ENCODE data around the gene GALNT17.

Gene GALNT17

DNA sequence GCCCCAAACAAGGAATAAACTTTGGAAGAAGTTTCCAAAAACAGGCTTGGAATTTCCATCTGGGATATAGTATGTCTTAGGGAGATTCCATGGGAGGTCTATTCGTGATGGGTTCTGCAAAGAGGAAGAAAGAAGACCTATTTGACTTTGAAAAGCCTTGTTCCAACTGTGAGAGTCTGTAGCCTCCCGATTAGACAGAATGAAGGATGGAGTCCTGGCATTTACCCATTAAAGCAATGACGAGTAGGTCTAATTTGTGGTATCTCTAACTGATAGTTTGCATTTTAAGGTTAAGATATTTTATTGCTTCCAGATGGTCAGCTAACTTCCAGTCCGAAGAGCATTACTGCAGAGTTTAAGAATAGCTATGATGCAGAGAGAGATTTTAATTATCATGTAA, 19.5 kb upstream of the GALNT17 start:
- H4K8ac ChIP-seq (ENCODE audit: low read length) = no peak overlapping the region
- H2BK12ac ChIP-seq (ENCODE audit: low read length in 2 of 2) = no peak overlapping the region
- no peak overlapping the region for H4K91ac ChIP-seq (ENCODE audit: low read length)
- H2BK120ac ChIP-seq (ENCODE audit: low read depth, low read length) = no peak overlapping the region
- H3K27ac ChIP-seq (ENCODE audit: low read length, poor library complexity, severe bottlenecking) = no peak overlapping the region
- H3K9ac ChIP-seq (ENCODE audit: low read length) = no peak overlapping the region
- H2AFZ ChIP-seq (ENCODE audit: low read depth, low read length) = no peak overlapping the region
- H3K36me3 ChIP-seq (ENCODE audit: control insufficient read depth in 1 of 2, insufficient read depth in 2 of 2, low read depth in 1 of 2, low read length in 2 of 2) = no peaks in the 10 kb centered on the region
- H3K4ac ChIP-seq (ENCODE audit: low read depth in 1 of 2, low read length in 2 of 2) = no peak overlapping the region
- no peak overlapping the region for H3K4me3 ChIP-seq (ENCODE audit: insufficient read depth in 1 of 2, low read depth in 1 of 2, low read length in 2 of 2)
- no peaks in the 10 kb centered on the region for H3K79me1 ChIP-seq (replicated peaks; ENCODE audit: low read length, poor library complexity, severe bottlenecking)
- no peak overlapping the region for H2AK5ac ChIP-seq (ENCODE audit: low read length, severe bottlenecking)
- H3K14ac ChIP-seq (ENCODE audit: low read length in 2 of 2) = no peak overlapping the region
- no peak overlapping the region for H3K18ac ChIP-seq (ENCODE audit: low read depth in 1 of 2, low read length in 2 of 2)
- H3K23ac ChIP-seq (ENCODE audit: low read length in 2 of 2) = no peak overlapping the region
- no peak for DNase-seq
- no peak overlapping the region for H2BK5ac ChIP-seq (ENCODE audit: low read depth, low read length, poor library complexity, severe bottlenecking)
- H3K27me3 ChIP-seq (ENCODE audit: control insufficient read depth in 1 of 2, insufficient read depth in 1 of 2, low read length in 2 of 2) = peaks cover 0 to 14% of the 10 kb centered on the region in 2 experiments
- H3K9me3 ChIP-seq (ENCODE audit: control insufficient read depth, low read length) = no peaks in the 10 kb centered on the region
- no peaks in the 10 kb centered on the region for H3K4me1 ChIP-seq (ENCODE audit: control insufficient read depth, insufficient read depth, low read depth, low read length)
- H2BK15ac ChIP-seq (ENCODE audit: low read depth, poor library complexity, severe bottlenecking) = no peak overlapping the region
- WGBS = 51% methylated on average over 3 of the region's 4 CpGs
- no peak overlapping the region for H3K4me2 ChIP-seq (ENCODE audit: low read length, poor library complexity, severe bottlenecking)

DNA sequence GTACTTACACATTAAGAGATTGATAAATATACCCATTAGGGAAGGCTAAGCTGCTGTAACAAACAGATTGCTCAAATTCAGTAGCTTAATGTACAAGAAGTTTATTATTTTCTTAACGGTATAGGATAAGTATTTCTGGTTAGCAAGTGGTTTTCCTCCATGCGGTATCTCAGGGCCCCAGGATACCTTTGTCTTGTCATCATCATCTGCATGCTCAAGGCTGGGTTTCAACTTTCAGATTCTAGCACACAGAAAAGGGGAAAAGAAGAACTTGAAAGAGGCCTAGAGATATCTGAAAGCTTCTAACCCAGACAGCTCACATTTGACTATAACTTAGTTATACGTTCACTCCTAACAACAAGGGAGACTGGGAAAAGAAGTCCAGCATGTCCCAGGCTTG, 11.8 kb upstream of the GALNT17 start:
- H2AFZ ChIP-seq (ENCODE audit: low read depth, low read length) = no peak overlapping the region
- no peak overlapping the region for H2BK12ac ChIP-seq (ENCODE audit: low read length in 2 of 2)
- no peak overlapping the region for H4K8ac ChIP-seq (ENCODE audit: low read length)
- DNase-seq = no peak
- no peak overlapping the region for H3K18ac ChIP-seq (ENCODE audit: low read depth in 1 of 2, low read length in 2 of 2)
- H2AK5ac ChIP-seq (ENCODE audit: low read length, severe bottlenecking) = no peak overlapping the region
- H3K14ac ChIP-seq (ENCODE audit: low read length in 2 of 2) = no peak overlapping the region
- no peak overlapping the region for H3K4ac ChIP-seq (ENCODE audit: low read depth in 1 of 2, low read length in 2 of 2)
- H3K4me3 ChIP-seq (ENCODE audit: insufficient read depth in 1 of 2, low read depth in 1 of 2, low read length in 2 of 2) = no peak overlapping the region
- WGBS = 97% methylated on average over 2 of the region's 3 CpGs
- no peaks in the 10 kb centered on the region for H3K36me3 ChIP-seq (ENCODE audit: control insufficient read depth in 1 of 2, insufficient read depth in 2 of 2, low read depth in 1 of 2, low read length in 2 of 2)
- H3K27me3 ChIP-seq (ENCODE audit: control insufficient read depth in 1 of 2, insufficient read depth in 1 of 2, low read length in 2 of 2) = peaks cover 0 to 3% of the 10 kb centered on the region in 2 experiments
- no peaks in the 10 kb centered on the region for H3K79me1 ChIP-seq (replicated peaks; ENCODE audit: low read length, poor library complexity, severe bottlenecking)
- no peak overlapping the region for H2BK120ac ChIP-seq (ENCODE audit: low read depth, low read length)
- no peak overlapping the region for H4K91ac ChIP-seq (ENCODE audit: low read length)
- no peak overlapping the region for H2BK15ac ChIP-seq (ENCODE audit: low read depth, poor library complexity, severe bottlenecking)
- H3K9ac ChIP-seq (ENCODE audit: low read length) = no peak overlapping the region
- no peaks in the 10 kb centered on the region for H3K4me1 ChIP-seq (ENCODE audit: control insufficient read depth, insufficient read depth, low read depth, low read length)
- H2BK5ac ChIP-seq (ENCODE audit: low read depth, low read length, poor library complexity, severe bottlenecking) = no peak overlapping the region
- no peak overlapping the region for H3K23ac ChIP-seq (ENCODE audit: low read length in 2 of 2)
- H3K27ac ChIP-seq (ENCODE audit: low read length, poor library complexity, severe bottlenecking) = no peak overlapping the region
- H3K4me2 ChIP-seq (ENCODE audit: low read length, poor library complexity, severe bottlenecking) = no peak overlapping the region
- H3K9me3 ChIP-seq (ENCODE audit: control insufficient read depth, low read length) = peaks cover 5% of the 10 kb centered on the region

DNA sequence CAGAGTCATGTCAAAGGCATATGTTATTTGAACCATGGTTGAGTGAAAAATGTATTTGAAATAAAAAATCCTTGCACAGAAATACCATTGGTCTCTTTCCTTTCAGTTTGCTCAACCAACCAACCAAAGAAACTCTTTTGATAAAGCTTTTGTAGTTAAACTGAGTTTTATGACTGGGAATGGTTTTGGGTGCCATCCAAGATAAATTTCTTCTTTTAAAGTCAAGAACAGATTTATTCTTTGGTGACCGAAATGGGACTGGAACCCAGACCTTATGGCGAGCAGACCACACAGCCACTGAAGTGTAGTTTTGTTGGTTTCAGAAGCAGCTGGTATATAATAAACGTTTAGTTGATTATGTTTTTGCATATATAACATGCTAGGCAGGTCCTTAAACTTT, 2.8 kb upstream of the GALNT17 start:
- 91% methylated on average over 2 of the region's 3 CpGs for WGBS
- no peak for DNase-seq
- Histone ChIP-seq H3K14ac (ENCODE audit: low read length in 2 of 2) (no peak overlapping the region), H3K4me3 (ENCODE audit: insufficient read depth in 1 of 2, low read depth in 1 of 2, low read length in 2 of 2) (no peak overlapping the region), H3K9me3 (ENCODE audit: control insufficient read depth, low read length) (no peaks in the 10 kb centered on the region), H2AK5ac (ENCODE audit: low read length, severe bottlenecking) (no peak overlapping the region), H3K23ac (ENCODE audit: low read length in 2 of 2) (no peak overlapping the region), H3K18ac (ENCODE audit: low read depth in 1 of 2, low read length in 2 of 2) (no peak overlapping the region), H3K4me1 (ENCODE audit: control insufficient read depth, insufficient read depth, low read depth, low read length) (peaks cover 16% of the 10 kb centered on the region), H3K27me3 (ENCODE audit: control insufficient read depth in 1 of 2, insufficient read depth in 1 of 2, low read length in 2 of 2) (peaks cover 35 to 39% of the 10 kb centered on the region in 2 experiments), H2BK5ac (ENCODE audit: low read depth, low read length, poor library complexity, severe bottlenecking) (no peak overlapping the region), H3K27ac (ENCODE audit: low read length, poor library complexity, severe bottlenecking) (no peak overlapping the region), H3K79me1 (replicated peaks; ENCODE audit: low read length, poor library complexity, severe bottlenecking) (no peaks in the 10 kb centered on the region), H3K4ac (ENCODE audit: low read depth in 1 of 2, low read length in 2 of 2) (no peak overlapping the region), H2BK12ac (ENCODE audit: low read length in 2 of 2) (no peak overlapping the region), H3K36me3 (ENCODE audit: control insufficient read depth in 1 of 2, insufficient read depth in 2 of 2, low read depth in 1 of 2, low read length in 2 of 2) (no peaks in the 10 kb centered on the region), H2BK15ac (ENCODE audit: low read depth, poor library complexity, severe bottlenecking) (no peak overlapping the region), H3K4me2 (ENCODE audit: low read length, poor library complexity, severe bottlenecking) (no peak overlapping the region), H2AFZ (ENCODE audit: low read depth, low read length) (no peak overlapping the region), H4K91ac (ENCODE audit: low read length) (no peak overlapping the region), H4K8ac (ENCODE audit: low read length) (no peak overlapping the region), H2BK120ac (ENCODE audit: low read depth, low read length) (no peak overlapping the region), H3K9ac (ENCODE audit: low read length) (no peak overlapping the region)

DNA sequence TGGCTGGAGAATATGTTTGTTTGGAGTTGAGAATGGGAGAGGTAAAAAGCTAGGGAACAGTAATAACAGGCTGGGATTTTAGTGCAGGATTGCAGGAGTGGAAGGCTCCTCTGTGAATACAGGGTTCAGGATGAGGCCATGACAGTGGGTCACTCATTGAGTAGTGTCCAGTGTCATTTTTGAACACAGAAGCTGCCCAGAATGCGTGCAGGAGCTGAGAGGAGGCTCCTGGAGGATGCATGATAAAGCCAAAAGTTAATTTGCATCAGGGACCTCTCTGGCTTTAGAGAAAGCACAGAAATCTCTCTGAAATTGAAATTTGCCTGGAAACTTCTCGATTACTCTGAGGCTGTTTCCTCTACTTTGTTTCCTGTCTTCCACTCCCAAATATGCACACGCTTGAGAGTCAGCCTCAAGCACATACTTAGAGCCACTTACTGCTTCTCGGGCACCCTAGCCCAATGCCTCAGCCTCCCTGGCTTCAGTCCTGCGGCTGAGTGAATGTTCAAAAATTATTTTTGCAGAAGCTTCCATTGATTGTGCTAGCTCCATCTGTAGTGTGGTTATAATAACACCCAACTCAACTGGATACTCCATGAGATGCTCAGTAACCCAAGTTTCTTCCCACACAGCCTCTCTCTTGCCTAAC, 1.8 kb upstream of the GALNT17 start:
- Histone ChIP-seq H3K9me3 (ENCODE audit: control insufficient read depth, low read length) (no peaks in the 10 kb centered on the region), H3K79me1 (replicated peaks; ENCODE audit: low read length, poor library complexity, severe bottlenecking) (no peaks in the 10 kb centered on the region), H2AFZ (ENCODE audit: low read depth, low read length) (no peak overlapping the region), H3K9ac (ENCODE audit: low read length) (no peak overlapping the region), H3K4ac (ENCODE audit: low read depth in 1 of 2, low read length in 2 of 2) (no peak overlapping the region), H3K4me1 (ENCODE audit: control insufficient read depth, insufficient read depth, low read depth, low read length) (peaks cover 16% of the 10 kb centered on the region), H2BK15ac (ENCODE audit: low read depth, poor library complexity, severe bottlenecking) (no peak overlapping the region), H3K27me3 (ENCODE audit: control insufficient read depth in 1 of 2, insufficient read depth in 1 of 2, low read length in 2 of 2) (peaks cover 40 to 42% of the 10 kb centered on the region in 2 experiments), H3K4me3 (ENCODE audit: insufficient read depth in 1 of 2, low read depth in 1 of 2, low read length in 2 of 2) (no peak overlapping the region), H3K36me3 (ENCODE audit: control insufficient read depth in 1 of 2, insufficient read depth in 2 of 2, low read depth in 1 of 2, low read length in 2 of 2) (no peaks in the 10 kb centered on the region), H2AK5ac (ENCODE audit: low read length, severe bottlenecking) (no peak overlapping the region), H3K23ac (ENCODE audit: low read length in 2 of 2) (no peak overlapping the region), H2BK12ac (ENCODE audit: low read length in 2 of 2) (no peak overlapping the region), H4K91ac (ENCODE audit: low read length) (no peak overlapping the region), H2BK5ac (ENCODE audit: low read depth, low read length, poor library complexity, severe bottlenecking) (no peak overlapping the region), H3K27ac (ENCODE audit: low read length, poor library complexity, severe bottlenecking) (no peak overlapping the region), H3K14ac (ENCODE audit: low read length in 2 of 2) (no peak overlapping the region), H4K8ac (ENCODE audit: low read length) (no peak overlapping the region), H3K18ac (ENCODE audit: low read depth in 1 of 2, low read length in 2 of 2) (no peak overlapping the region), H2BK120ac (ENCODE audit: low read depth, low read length) (no peak overlapping the region), H3K4me2 (ENCODE audit: low read length, poor library complexity, severe bottlenecking) (no peak overlapping the region)
- DNase-seq = no peak
- 40% methylated on average over 4 of the region's 5 CpGs for WGBS
